Kidney (tissue), 14 donors: ENCODE results near the gene SH2B2. TPM values are rescaled to one million over a fixed set of nuclear protein-coding genes. Genes with fewer than 3 reads are reported as not detected.

ENCODE experiments used
- DNase-seq, 5 donors: peaks; one replicate each; pipeline ENCODE4 v3.0.0-alpha.2; 2013 to 2020
- FAIRE-seq: peaks from 2 replicates; lab custom pipeline; 2012; peaks lifted over from hg19 to GRCh38; lab: Jason Lieb, UNC
- H3K27ac ChIP-seq, 2 donors: one replicate each; pipeline ENCODE4 v1.7.0; 2013; ENCODE audit warnings: low read depth in 2 of 2, low read length in 2 of 2, inconsistent platforms in 1 of 2
- H3K27me3 ChIP-seq: one replicate; pipeline ENCODE4 v1.7.1; 2013; ENCODE audit warnings: low read length, inconsistent platforms; ENCODE audit not compliant: control insufficient read depth, insufficient read depth
- H3K36me3 ChIP-seq, 3 donors: one replicate each; pipeline versions ENCODE4 v1.7.0 to v1.7.1; 2013; ENCODE audit warnings: low read length in 3 of 3, control low read depth in 1 of 3, inconsistent platforms in 1 of 3; ENCODE audit not compliant: insufficient read depth in 3 of 3, control insufficient read depth in 2 of 3
- H3K4me1 ChIP-seq, 3 donors: one replicate each; pipeline versions ENCODE4 v1.7.0 to v1.7.1; 2013; ENCODE audit warnings: low read length in 3 of 3, inconsistent platforms in 1 of 3, low read depth in 1 of 3; ENCODE audit not compliant: control insufficient read depth in 2 of 3, insufficient read depth in 2 of 3
- H3K4me3 ChIP-seq, 3 donors: one replicate each; pipeline versions ENCODE4 v1.7.0 to v1.8.1; 2013; ENCODE audit warnings: low read length in 3 of 3, control low read depth in 1 of 3, inconsistent platforms in 1 of 3
- H3K9ac ChIP-seq, 3 donors: one replicate each; pipeline versions ENCODE4 v1.7.0 to v1.7.1; 2013; ENCODE audit warnings: low read length in 3 of 3, control low read depth in 1 of 3, inconsistent platforms in 1 of 3
- H3K9me3 ChIP-seq, 3 donors: one replicate each; pipeline versions ENCODE4 v1.7.0 to v1.7.1; 2013; ENCODE audit warnings: low read length in 3 of 3, control low read depth in 1 of 3, inconsistent platforms in 1 of 3; ENCODE audit not compliant: control insufficient read depth in 2 of 3, insufficient read depth in 1 of 3
- intact Hi-C: fragments of 100-400 bp; cut with DNase I; formaldehyde crosslinking; loops from one replicate; pipeline ENCODE4 v1.11.1; 2022
- polyA plus RNA-seq: library from polyadenylated mRNA; stranded (reverse); fragments of 350-450 nt; fragmentation: Illumina TruSeq; extraction: RNeasy Lipid Tissue Mini Kit (QIAGEN cat#74804); gene quantifications from one replicate; pipeline ENCODE4 v1.2.3, GENCODE V29; 2014; ENCODE audit warnings: low read depth, low replicate concordance; ENCODE audit not compliant: insufficient read depth
- total RNA-seq: library from RNA; stranded (reverse); fragmentation: NEBNext Ultra II Directional; extraction: Animal tissue kit (Norgen Biotek cat#: 25700); gene quantifications from one replicate; pipeline ENCODE4 v1.2.1, GENCODE V29; 2021
- TF ChIP-seq, protein P1 (sequence below): IDR thresholded peaks from 3 replicates; pipeline ENCODE4 v1.5.1; 2012; ENCODE audit warnings: mild to moderate bottlenecking, moderate library complexity, borderline replicate concordance; ENCODE audit not compliant: insufficient read depth; ENCODE audit errors: extremely low read depth
- donor health status: control.
- donor health status: control.
- donor health status: control.
- donor health status: control.
- donor health status: control.
- donor health status: DM: yes; HTN: yes; CAD: no.
- donor health status: Normal renal cell carcinoma (clear cell type).

Gene SH2B2
- total and polyA plus RNA-seq, 2 donors from 2014 or later: 4.5 to 11.0 TPM

DNA sequence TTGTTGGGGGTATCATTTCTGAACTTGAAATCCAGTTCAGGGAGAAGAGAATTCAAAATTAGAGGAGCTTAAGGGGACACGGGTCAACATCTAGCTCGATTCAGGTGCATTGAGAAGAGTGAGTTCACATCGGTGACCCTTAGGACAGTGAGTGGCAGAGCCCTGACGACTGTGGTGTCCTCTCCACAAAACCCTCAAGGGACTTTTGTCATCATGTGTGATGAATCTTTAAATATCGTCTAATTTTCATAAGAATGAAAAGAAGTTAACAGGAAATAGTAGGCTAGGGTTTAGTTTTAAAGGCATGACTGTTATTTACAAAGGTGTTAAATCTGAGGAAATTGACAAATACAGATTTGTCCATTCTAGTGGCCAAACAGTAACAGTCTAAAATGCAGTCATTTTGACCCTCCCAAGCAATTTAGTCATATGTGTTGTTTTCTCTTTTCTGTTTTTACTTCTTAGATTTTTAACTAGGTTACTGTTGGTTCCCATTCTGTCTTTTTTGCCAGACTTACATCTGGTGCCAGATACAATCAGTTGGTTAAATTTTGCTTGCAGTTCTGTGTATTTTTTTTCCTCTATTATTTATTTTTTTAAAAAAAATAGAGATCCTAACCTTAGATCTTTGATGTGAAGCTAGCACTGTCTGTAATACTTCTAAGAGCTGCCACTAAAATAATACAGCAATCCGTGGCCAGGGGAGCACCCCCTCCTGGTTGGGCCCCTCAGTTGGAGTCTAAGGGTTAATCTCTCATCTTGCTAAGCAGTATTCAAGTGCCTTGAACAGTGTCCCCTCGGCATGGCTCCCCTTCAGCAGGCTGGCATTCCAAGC lies 34.9 kb upstream of the SH2B2 start:
- TF ChIP-seq, protein P1, sequence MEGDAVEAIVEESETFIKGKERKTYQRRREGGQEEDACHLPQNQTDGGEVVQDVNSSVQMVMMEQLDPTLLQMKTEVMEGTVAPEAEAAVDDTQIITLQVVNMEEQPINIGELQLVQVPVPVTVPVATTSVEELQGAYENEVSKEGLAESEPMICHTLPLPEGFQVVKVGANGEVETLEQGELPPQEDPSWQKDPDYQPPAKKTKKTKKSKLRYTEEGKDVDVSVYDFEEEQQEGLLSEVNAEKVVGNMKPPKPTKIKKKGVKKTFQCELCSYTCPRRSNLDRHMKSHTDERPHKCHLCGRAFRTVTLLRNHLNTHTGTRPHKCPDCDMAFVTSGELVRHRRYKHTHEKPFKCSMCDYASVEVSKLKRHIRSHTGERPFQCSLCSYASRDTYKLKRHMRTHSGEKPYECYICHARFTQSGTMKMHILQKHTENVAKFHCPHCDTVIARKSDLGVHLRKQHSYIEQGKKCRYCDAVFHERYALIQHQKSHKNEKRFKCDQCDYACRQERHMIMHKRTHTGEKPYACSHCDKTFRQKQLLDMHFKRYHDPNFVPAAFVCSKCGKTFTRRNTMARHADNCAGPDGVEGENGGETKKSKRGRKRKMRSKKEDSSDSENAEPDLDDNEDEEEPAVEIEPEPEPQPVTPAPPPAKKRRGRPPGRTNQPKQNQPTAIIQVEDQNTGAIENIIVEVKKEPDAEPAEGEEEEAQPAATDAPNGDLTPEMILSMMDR: no peak
- H3K9me3 ChIP-seq: no peaks in the 10 kb centered on the region
- no peak overlapping the region for H3K4me3 ChIP-seq
- no peak overlapping the region for H3K9ac ChIP-seq
- FAIRE-seq (no peak), DNase-seq (peak in 1 of 5 donors; percentile 13)
- no peaks in the 10 kb centered on the region for H3K4me1 ChIP-seq
- H3K27ac ChIP-seq: no peak overlapping the region
- no peaks in the 10 kb centered on the region for H3K27me3 ChIP-seq
- intact Hi-C loops: no loop called here
- peaks cover 0 to 5% (median 0%) of the 10 kb centered on the region in 3 donors for H3K36me3 ChIP-seq

DNA sequence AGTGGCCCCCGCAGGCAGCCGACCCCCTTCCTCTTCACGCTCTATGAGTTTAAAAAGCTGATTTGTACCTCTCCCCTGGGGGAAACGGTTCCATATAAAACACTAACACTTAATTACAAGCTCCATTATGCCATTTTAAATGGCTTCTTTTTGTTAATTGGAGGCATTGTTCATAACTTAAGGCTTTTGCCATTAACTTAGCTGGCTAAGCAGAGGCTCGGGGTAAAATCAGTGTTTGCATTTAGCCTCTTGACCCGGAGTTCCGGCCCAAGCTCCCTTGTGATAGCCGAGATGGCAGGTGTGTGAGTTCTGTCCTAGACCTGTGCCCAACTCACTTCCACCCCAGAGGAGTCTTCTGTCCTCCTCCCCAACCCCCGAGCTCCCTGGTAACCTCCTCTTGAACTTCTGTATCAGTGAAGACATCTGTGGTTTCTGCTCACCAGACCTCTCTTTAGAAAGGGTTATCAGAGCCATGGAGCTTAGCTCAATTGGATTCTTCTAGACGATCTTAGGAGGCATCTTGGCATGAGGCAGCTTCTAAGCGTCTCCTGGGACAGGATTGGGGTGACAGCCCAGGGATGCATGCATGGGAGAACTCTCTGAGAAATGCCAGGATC lies 34.2 kb upstream of the SH2B2 start:
- H3K36me3 ChIP-seq: peaks cover 0 to 5% (median 0%) of the 10 kb centered on the region in 3 donors
- FAIRE-seq (no peak), DNase-seq (peak in 1 of 5 donors; percentile 15)
- peak overlapping the region in 1 of 2 donors; percentile 1 for H3K27ac ChIP-seq
- intact Hi-C loops: no loop called here
- H3K27me3 ChIP-seq: no peaks in the 10 kb centered on the region
- no peaks in the 10 kb centered on the region for H3K9me3 ChIP-seq
- H3K4me3 ChIP-seq: no peak overlapping the region
- H3K9ac ChIP-seq: no peak overlapping the region
- H3K4me1 ChIP-seq: no peaks in the 10 kb centered on the region
- TF ChIP-seq, protein P1: no peak

DNA sequence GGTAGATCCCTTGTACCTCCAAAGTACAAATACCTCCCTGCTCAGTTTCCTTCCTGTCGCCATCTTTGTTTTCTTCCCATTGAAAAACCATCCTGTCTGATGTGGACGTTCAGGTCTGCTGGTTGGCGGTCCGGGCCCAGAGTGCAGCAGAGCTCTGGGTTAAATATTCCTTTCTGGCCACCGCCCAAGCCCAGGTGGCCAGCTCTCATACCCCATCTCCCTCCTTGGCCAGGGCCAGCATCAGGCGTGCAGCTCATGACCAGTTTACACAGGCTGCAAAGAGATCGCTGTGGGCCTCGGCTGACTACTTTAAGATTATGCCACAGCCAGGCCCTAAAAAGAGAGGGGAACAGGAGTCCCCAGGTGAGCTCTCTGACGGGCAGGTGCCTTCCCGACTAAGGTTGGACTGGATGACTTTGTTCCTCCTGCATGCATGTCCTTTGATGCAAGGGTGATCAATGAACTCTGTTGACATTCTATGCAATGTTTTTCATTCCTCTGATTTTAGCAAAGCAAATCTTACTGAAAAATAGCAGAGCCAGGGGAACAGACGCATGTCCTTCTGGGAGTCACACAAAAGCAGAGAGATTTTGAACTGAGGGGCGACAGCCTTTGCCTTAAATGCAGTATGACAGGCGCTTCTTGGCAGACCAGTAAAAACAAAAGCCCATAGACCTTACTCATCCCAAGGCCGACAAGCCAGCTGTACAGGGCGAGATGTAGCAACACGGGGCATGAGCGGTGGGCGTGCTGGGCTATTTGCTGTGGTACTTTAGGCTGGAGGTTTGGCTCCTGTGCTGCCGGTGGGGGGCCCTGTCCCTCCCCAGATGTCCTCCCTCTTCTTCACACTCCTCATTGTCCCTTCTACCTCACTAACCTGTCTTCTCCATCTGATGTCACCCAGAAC lies 33.3 kb upstream of the SH2B2 start:
- Histone ChIP-seq H3K27ac (no peak overlapping the region), H3K27me3 (no peaks in the 10 kb centered on the region), H3K9ac (no peak overlapping the region), H3K36me3 (peaks cover 0 to 5% (median 0%) of the 10 kb centered on the region in 3 donors), H3K9me3 (no peaks in the 10 kb centered on the region), H3K4me1 (no peaks in the 10 kb centered on the region), H3K4me3 (no peak overlapping the region)
- peak in 1 of 5 donors; percentile 56 for DNase-seq
- TF ChIP-seq, protein P1: no peak
- intact Hi-C loops: no loop called here
- no peak for FAIRE-seq
